ENCODE measurements around the gene SPECC1L. TPM values are rescaled to one million over a fixed set of nuclear protein-coding genes. Genes with fewer than 3 reads are reported as not detected.

SPECC1L gene
- total RNA-seq, 1 donor from 2014 or later = 69.9 TPM

DNA sequence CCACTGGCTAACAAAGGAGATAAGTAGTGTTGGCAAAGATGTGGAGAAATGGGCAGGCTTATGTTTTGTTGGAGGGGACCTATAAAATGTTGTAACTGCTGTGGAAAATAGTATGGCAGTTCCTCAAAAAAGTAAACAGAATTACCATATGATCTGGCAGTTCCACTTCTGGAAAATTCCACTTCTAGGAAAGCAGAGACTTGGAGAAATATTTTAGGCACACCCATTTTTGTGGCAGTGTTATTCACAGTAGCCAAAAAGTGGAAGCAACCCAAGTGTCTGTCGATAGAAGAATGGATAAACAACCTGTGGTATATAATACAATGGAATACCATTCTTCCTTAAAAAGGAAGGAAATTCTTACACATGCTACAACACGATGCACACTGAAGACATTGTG, 99.8 kb downstream of the SPECC1L start:
- H3K27ac ChIP-seq = no peak overlapping the region
- ATAC-seq (no peak), DNase-seq (no peak)
- H3K27me3 ChIP-seq (ENCODE audit: low read depth) = no peaks in the 10 kb centered on the region
- no peak overlapping the region for H3K4me3 ChIP-seq
- TF ChIP-seq, protein P1, sequence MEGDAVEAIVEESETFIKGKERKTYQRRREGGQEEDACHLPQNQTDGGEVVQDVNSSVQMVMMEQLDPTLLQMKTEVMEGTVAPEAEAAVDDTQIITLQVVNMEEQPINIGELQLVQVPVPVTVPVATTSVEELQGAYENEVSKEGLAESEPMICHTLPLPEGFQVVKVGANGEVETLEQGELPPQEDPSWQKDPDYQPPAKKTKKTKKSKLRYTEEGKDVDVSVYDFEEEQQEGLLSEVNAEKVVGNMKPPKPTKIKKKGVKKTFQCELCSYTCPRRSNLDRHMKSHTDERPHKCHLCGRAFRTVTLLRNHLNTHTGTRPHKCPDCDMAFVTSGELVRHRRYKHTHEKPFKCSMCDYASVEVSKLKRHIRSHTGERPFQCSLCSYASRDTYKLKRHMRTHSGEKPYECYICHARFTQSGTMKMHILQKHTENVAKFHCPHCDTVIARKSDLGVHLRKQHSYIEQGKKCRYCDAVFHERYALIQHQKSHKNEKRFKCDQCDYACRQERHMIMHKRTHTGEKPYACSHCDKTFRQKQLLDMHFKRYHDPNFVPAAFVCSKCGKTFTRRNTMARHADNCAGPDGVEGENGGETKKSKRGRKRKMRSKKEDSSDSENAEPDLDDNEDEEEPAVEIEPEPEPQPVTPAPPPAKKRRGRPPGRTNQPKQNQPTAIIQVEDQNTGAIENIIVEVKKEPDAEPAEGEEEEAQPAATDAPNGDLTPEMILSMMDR (IDR thresholded peaks at IDR 0.05) = no peak
- intact Hi-C loops (cut with DNase I) = no loop called here
- H3K4me1 ChIP-seq = peaks cover 13% of the 10 kb centered on the region
- H3K9me3 ChIP-seq = no peaks in the 10 kb centered on the region
- peaks cover 82% of the 10 kb centered on the region for H3K36me3 ChIP-seq

DNA sequence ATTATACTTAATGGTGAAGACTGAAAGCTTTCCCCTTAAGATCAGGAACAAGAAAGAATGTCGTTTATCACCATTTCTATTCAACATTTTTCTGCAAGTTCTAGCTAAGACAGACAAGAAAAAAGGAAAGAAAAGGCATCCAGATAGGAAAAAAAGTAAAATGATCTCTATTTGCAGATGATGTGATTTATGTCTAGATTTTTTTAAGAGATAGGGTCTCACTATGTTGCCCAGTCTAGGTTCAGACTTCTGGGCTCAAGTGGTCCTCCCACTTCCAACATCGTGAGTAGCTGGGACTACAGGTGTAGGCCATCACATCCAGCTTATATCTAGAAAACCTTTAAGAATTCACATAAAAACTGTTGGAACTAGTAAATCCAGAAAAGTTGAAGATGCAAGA, 105.4 kb downstream of the SPECC1L start:
- DNase-seq (no peak), ATAC-seq (no peak)
- TF ChIP-seq, protein P1 (IDR thresholded peaks at IDR 0.05) = no peak
- intact Hi-C loops (cut with DNase I) = no loop called here
- Histone ChIP-seq H3K4me3 (no peak overlapping the region), H3K27me3 (ENCODE audit: low read depth) (no peaks in the 10 kb centered on the region), H3K27ac (no peak overlapping the region), H3K4me1 (no peaks in the 10 kb centered on the region), H3K36me3 (peaks cover 72% of the 10 kb centered on the region), H3K9me3 (no peaks in the 10 kb centered on the region)

DNA sequence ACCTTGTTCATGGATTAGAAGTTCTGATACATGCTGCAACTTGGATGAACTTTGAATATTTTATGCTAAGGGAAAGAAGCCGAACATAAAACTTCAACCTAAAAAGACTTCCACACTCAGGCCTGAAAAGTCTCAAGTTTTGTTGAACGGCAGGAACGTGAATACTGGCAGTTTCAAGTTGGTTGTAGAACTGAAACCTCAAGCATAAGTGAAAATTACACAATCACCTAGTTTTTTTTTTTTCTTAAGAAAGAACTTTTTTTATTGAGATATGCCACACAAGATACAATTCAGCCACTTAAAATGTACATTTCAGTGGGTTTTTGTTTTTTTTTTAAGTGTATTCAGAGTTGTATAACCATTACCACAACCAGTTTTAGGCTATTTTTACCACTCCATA, 106.0 kb downstream of the SPECC1L start:
- no peak for ATAC-seq
- no peaks in the 10 kb centered on the region for H3K9me3 ChIP-seq
- peaks cover 66% of the 10 kb centered on the region for H3K36me3 ChIP-seq
- intact Hi-C loops (cut with DNase I) = no loop called here
- H3K27me3 ChIP-seq (ENCODE audit: low read depth) = no peaks in the 10 kb centered on the region
- TF ChIP-seq, protein P1 (IDR thresholded peaks at IDR 0.05) = no peak
- DNase-seq = no peak
- H3K27ac ChIP-seq = no peak overlapping the region
- no peaks in the 10 kb centered on the region for H3K4me1 ChIP-seq
- H3K4me3 ChIP-seq = no peak overlapping the region

DNA sequence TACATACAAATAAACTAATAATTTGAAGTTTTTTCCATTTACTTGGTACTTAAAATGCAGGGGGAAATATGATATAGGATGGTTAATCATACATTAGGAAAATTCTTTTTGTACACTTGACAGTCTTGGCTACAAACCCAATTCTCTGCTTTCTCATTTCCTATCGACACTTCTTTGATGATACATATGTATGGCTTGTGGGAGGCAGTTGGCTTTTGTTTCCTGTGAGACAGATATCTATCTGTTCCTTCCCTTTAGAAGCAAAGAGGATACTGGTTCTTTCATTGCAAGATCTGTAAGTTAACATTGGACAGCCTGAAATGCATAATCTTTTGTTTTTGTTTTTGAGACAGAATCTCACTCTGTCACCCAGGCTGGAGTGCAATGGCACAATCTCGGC, 108.9 kb downstream of the SPECC1L start:
- H3K4me3 ChIP-seq = no peak overlapping the region
- H3K4me1 ChIP-seq = no peaks in the 10 kb centered on the region
- H3K36me3 ChIP-seq = peaks cover 53% of the 10 kb centered on the region
- H3K27ac ChIP-seq = no peak overlapping the region
- intact Hi-C loops (cut with DNase I) = no loop called here
- ATAC-seq (no peak), DNase-seq (no peak)
- TF ChIP-seq, protein P1 (IDR thresholded peaks at IDR 0.05) = no peak
- H3K9me3 ChIP-seq = no peaks in the 10 kb centered on the region
- no peaks in the 10 kb centered on the region for H3K27me3 ChIP-seq (ENCODE audit: low read depth)

DNA sequence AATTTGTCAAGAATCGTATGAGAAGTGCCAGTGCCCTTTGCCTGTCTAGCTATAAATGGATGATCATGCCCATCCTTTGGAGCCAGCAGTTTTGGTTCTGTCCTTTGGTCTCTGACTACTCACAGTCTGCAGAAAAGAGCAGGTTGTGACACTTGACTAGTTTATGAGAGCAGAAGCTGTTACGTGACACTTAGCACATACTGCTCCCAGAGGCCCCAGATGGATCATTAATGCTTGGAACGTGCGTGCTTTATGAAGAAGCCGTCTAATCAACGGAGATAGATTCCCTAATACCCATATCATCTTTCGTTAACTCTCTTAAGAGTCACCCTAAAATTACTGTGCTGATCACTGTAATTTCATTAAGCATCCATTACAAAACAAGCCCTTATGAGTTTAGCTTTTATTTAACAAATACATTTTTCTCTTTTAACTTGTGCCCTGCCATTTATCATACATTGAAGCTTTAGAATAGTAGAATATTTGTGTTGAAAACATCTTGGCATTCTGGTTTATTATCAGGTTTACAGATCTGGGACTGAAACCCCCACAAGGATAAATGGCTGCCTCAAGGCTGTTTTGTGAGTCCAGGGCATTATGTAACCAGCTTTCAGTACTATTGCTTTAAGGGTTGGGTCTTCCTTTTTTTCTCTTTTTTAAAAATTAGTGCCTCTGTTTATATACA, 109.7 kb downstream of the SPECC1L start:
- TF ChIP-seq, protein P1 (IDR thresholded peaks at IDR 0.05) = no peak
- H3K27me3 ChIP-seq (ENCODE audit: low read depth) = no peaks in the 10 kb centered on the region

More for the DNA sequence above, 109.7 kb downstream of the SPECC1L start:
- H3K9me3 ChIP-seq = no peaks in the 10 kb centered on the region
- ATAC-seq (no peak), DNase-seq (no peak)
- H3K36me3 ChIP-seq = peaks cover 46% of the 10 kb centered on the region
- no peak overlapping the region for H3K4me3 ChIP-seq
- H3K27ac ChIP-seq = no peak overlapping the region
- H3K4me1 ChIP-seq = no peaks in the 10 kb centered on the region
- intact Hi-C loops (cut with DNase I) = no loop called here
